Activated naive CD4-positive, alpha-beta T cell treated with anti-CD3 and anti-CD28 coated beads, Interleukin-2, amount 50 U/mL, for 72 hours (primary cell): ENCODE measurements around the gene PHLPP2. TPM values are rescaled to one million over a fixed set of nuclear protein-coding genes. Genes with fewer than 3 reads are reported as not detected.

Source experiments
- ATAC-seq, 2 donors: fragments of 150-1000 bp; cut with Tn5 transposase; 2 replicates each; pipeline ENCODE4 v1.10.0; 2021; ENCODE audit warnings: mild to moderate bottlenecking in 2 of 2, moderate library complexity in 2 of 2
- DNase-seq, 2 donors: peaks; one replicate each; pipeline ENCODE4 v3.0.0; 2021 to 2022; ENCODE audit warnings: low spot score in 2 of 2
- H3K27ac Mint-ChIP-seq, 2 donors: one replicate each; pipeline ENCODE4 v1.8.0; 2022; ENCODE audit warnings: mild to moderate bottlenecking in 2 of 2, mixed read lengths in 2 of 2
- H3K36me3 Mint-ChIP-seq, 2 donors: one replicate each; pipeline ENCODE4 v1.8.0; 2022; ENCODE audit warnings: mixed read lengths in 2 of 2
- H3K9me3 Mint-ChIP-seq, 2 donors: one replicate each; pipeline ENCODE4 v1.8.0; 2022; ENCODE audit warnings: mixed read lengths in 2 of 2
- total RNA-seq, 2 donors: library from RNA; stranded (reverse); gene quantifications; one replicate each; pipeline ENCODE4 v1.2.3, GENCODE V29; 2022

The PHLPP2 gene
- total RNA-seq: 1 to 10 TPM; 6.4 to 9.4 TPM

GRCh38 chr16:71724320-71724751 is at the start of gene PHLPP2:
Gene PHLPP2 (minus strand): TSS chr16:71724701. CDS start chr16:71714795, 9,906 bp downstream.
- ATAC-seq (no peak), DNase-seq (no peak)
- Mint-ChIP-seq H3K36me3 (no peaks in the 10 kb centered on the region), H3K27ac (peak within 1 kb of the TSS in 1 of 2 donors; percentile 72), H3K9me3 (no peaks in the 10 kb centered on the region)

GRCh38 chr16:71771571-71771970 is 47.1 kb upstream of the PHLPP2 start:
- Mint-ChIP-seq H3K36me3 (peaks cover 5 to 10% of the 10 kb centered on the region in 2 donors), H3K27ac (no peak overlapping the region), H3K9me3 (no peaks in the 10 kb centered on the region)
- ATAC-seq (no peak), DNase-seq (no peak)

- no peaks in the 10 kb centered on the region for H3K9me3 Mint-ChIP-seq
- ATAC-seq (no peak), DNase-seq (no peak)
- H3K36me3 Mint-ChIP-seq: peaks cover 5 to 14% of the 10 kb centered on the region in 2 donors
- no peak overlapping the region for H3K27ac Mint-ChIP-seq
These were observed 44.7 kb upstream of the PHLPP2 start for GRCh38 chr16:71769222-71769621.

GRCh38 chr16:71767060-71767900 is 42.8 kb upstream of the PHLPP2 start:
- Mint-ChIP-seq H3K27ac (no peak overlapping the region), H3K9me3 (no peaks in the 10 kb centered on the region), H3K36me3 (peaks cover 5 to 18% of the 10 kb centered on the region in 2 donors)
- DNase-seq (no peak), ATAC-seq (no peak)

- ATAC-seq (no peak), DNase-seq (no peak)
- Mint-ChIP-seq H3K9me3 (no peaks in the 10 kb centered on the region), H3K27ac (no peak overlapping the region), H3K36me3 (peaks cover 0 to 8% of the 10 kb centered on the region in 2 donors)
These were observed 37.7 kb upstream of the PHLPP2 start for GRCh38 chr16:71762186-71762585.

GRCh38 chr16:71761097-71761496 is 36.6 kb upstream of the PHLPP2 start:
- H3K36me3 Mint-ChIP-seq: peaks cover 0 to 8% of the 10 kb centered on the region in 2 donors
- no peak for DNase-seq
- no peak for ATAC-seq
- H3K27ac Mint-ChIP-seq: no peak overlapping the region
- H3K9me3 Mint-ChIP-seq: no peaks in the 10 kb centered on the region

- H3K27ac Mint-ChIP-seq: peak overlapping the region in 1 of 2 donors; percentile 65
- DNase-seq (no peak), ATAC-seq (no peak)
- peaks cover 6 to 7% of the 10 kb centered on the region in 2 donors for H3K36me3 Mint-ChIP-seq
- no peaks in the 10 kb centered on the region for H3K9me3 Mint-ChIP-seq
These were observed 33.8 kb upstream of the PHLPP2 start for GRCh38 chr16:71758293-71758760.

- Mint-ChIP-seq H3K27ac (peak overlapping the region; percentile 63 to 78), H3K9me3 (no peaks in the 10 kb centered on the region), H3K36me3 (peaks cover 11 to 14% of the 10 kb centered on the region in 2 donors)
- ATAC-seq (peak; percentile 78 to 89), DNase-seq (no peak)
These were observed 30.2 kb upstream of the PHLPP2 start for GRCh38 chr16:71754652-71755051.

GRCh38 chr16:71754108-71754507 is 29.6 kb upstream of the PHLPP2 start:
- Mint-ChIP-seq H3K27ac (peak overlapping the region; percentile 10 to 63), H3K36me3 (peaks cover 13 to 16% of the 10 kb centered on the region in 2 donors), H3K9me3 (no peaks in the 10 kb centered on the region)
- ATAC-seq (no peak), DNase-seq (no peak)

GRCh38 chr16:71748226-71748625 is 23.7 kb upstream of the PHLPP2 start:
- Mint-ChIP-seq H3K36me3 (peaks cover 8 to 13% of the 10 kb centered on the region in 2 donors), H3K27ac (peak overlapping the region in 1 of 2 donors; percentile 46), H3K9me3 (no peaks in the 10 kb centered on the region)
- ATAC-seq: no peak
- DNase-seq: no peak

GRCh38 chr16:71746442-71747046 is 22.0 kb upstream of the PHLPP2 start:
- ATAC-seq: peak in 1 of 2 donors; percentile 56
- H3K9me3 Mint-ChIP-seq: no peaks in the 10 kb centered on the region
- peaks cover 6 to 12% of the 10 kb centered on the region in 2 donors for H3K36me3 Mint-ChIP-seq
- no peak for DNase-seq
- H3K27ac Mint-ChIP-seq: no peak overlapping the region

GRCh38 chr16:71738855-71739254 is 14.4 kb upstream of the PHLPP2 start:
- H3K9me3 Mint-ChIP-seq: no peaks in the 10 kb centered on the region
- no peak for ATAC-seq
- peaks cover 5 to 13% of the 10 kb centered on the region in 2 donors for H3K36me3 Mint-ChIP-seq
- DNase-seq: no peak
- H3K27ac Mint-ChIP-seq: peak overlapping the region in 1 of 2 donors; percentile 33

GRCh38 chr16:71737501-71737900 is 13.0 kb upstream of the PHLPP2 start:
- no peak for DNase-seq
- Mint-ChIP-seq H3K36me3 (peaks cover 5 to 18% of the 10 kb centered on the region in 2 donors), H3K27ac (no peak overlapping the region), H3K9me3 (no peaks in the 10 kb centered on the region)
- ATAC-seq: no peak

- DNase-seq (no peak), ATAC-seq (no peak)
- Mint-ChIP-seq H3K36me3 (peaks cover 5 to 18% of the 10 kb centered on the region in 2 donors), H3K9me3 (no peaks in the 10 kb centered on the region), H3K27ac (no peak overlapping the region)
These were observed 10.0 kb upstream of the PHLPP2 start for GRCh38 chr16:71734511-71734910.

GRCh38 chr16:71732587-71732986 is 8.1 kb upstream of the PHLPP2 start:
- no peak for DNase-seq
- ATAC-seq: no peak
- peak overlapping the region in 1 of 2 donors; percentile 70 for H3K27ac Mint-ChIP-seq
- H3K36me3 Mint-ChIP-seq: peaks cover 5 to 11% of the 10 kb centered on the region in 2 donors
- no peaks in the 10 kb centered on the region for H3K9me3 Mint-ChIP-seq

- Mint-ChIP-seq H3K36me3 (no peaks in the 10 kb centered on the region), H3K9me3 (no peaks in the 10 kb centered on the region), H3K27ac (no peak overlapping the region)
- DNase-seq (no peak), ATAC-seq (no peak)
These were observed 3.2 kb upstream of the PHLPP2 start for GRCh38 chr16:71727551-71728324.
